22Rv1 (cell line): ENCODE data around the gene EVPL.

Experiments used
- H3K27ac ChIP-seq: fragments of 450-650 bp; 2 replicates; pipeline ENCODE4 v1.5.1; 2017
- ZFX ChIP-seq: fragments of 450-650 bp; IDR thresholded peaks from 2 replicates; pipeline ENCODE4 v1.6.1; 2017; ENCODE audit warnings: antibody characterized with exemption, borderline replicate concordance
- TF ChIP-seq, protein P1 (sequence below): fragments of 450-650 bp; IDR thresholded peaks from 2 replicates; pipeline ENCODE4 v1.5.1; 2017; ENCODE audit warnings: mild to moderate bottlenecking

EVPL gene

DNA sequence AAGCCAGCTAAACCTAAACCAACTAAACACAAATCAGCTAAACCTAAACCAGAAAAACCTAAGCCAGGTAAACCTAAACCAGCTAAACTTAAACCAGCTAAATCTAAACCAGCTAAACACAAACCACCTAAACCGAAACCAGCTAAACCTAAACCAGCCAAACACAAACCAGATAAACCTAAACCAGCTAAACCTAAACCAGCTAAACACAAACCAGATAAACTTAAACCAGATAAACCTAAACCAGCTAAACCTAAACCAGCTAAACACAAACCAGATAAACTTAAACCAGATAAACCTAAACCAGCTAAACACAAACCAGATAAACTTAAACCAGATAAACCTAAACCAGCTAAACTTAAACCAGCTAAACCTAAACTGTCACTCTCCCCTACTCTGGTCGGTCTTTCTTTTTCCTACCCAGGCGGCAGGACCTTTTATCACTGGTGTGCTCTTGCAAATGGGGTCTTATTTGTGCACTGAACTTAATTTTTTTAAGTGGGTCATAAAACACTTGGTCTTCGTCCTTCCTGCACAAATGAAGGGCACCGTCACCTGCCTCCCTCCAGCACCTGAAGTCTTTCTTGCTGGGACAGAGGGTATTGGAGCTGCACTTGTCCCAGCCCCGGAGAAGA, 7.2 kb downstream of the EVPL start:
- no peak for TF ChIP-seq ZFX
- TF ChIP-seq, protein P1, sequence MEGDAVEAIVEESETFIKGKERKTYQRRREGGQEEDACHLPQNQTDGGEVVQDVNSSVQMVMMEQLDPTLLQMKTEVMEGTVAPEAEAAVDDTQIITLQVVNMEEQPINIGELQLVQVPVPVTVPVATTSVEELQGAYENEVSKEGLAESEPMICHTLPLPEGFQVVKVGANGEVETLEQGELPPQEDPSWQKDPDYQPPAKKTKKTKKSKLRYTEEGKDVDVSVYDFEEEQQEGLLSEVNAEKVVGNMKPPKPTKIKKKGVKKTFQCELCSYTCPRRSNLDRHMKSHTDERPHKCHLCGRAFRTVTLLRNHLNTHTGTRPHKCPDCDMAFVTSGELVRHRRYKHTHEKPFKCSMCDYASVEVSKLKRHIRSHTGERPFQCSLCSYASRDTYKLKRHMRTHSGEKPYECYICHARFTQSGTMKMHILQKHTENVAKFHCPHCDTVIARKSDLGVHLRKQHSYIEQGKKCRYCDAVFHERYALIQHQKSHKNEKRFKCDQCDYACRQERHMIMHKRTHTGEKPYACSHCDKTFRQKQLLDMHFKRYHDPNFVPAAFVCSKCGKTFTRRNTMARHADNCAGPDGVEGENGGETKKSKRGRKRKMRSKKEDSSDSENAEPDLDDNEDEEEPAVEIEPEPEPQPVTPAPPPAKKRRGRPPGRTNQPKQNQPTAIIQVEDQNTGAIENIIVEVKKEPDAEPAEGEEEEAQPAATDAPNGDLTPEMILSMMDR, result no peak
- no peak overlapping the region for H3K27ac ChIP-seq

GRCh38 chr17:76018801-76019200, 8.3 kb downstream of the EVPL start:
- TF ChIP-seq, protein P1, result no peak
- TF ChIP-seq ZFX, result no peak
- H3K27ac ChIP-seq, result no peak overlapping the region

GRCh38 chr17:76018340-76018680, 8.8 kb downstream of the EVPL start:
- H3K27ac ChIP-seq, result no peak overlapping the region
- TF ChIP-seq, protein P1, result no peak
- TF ChIP-seq ZFX, result no peak

DNA sequence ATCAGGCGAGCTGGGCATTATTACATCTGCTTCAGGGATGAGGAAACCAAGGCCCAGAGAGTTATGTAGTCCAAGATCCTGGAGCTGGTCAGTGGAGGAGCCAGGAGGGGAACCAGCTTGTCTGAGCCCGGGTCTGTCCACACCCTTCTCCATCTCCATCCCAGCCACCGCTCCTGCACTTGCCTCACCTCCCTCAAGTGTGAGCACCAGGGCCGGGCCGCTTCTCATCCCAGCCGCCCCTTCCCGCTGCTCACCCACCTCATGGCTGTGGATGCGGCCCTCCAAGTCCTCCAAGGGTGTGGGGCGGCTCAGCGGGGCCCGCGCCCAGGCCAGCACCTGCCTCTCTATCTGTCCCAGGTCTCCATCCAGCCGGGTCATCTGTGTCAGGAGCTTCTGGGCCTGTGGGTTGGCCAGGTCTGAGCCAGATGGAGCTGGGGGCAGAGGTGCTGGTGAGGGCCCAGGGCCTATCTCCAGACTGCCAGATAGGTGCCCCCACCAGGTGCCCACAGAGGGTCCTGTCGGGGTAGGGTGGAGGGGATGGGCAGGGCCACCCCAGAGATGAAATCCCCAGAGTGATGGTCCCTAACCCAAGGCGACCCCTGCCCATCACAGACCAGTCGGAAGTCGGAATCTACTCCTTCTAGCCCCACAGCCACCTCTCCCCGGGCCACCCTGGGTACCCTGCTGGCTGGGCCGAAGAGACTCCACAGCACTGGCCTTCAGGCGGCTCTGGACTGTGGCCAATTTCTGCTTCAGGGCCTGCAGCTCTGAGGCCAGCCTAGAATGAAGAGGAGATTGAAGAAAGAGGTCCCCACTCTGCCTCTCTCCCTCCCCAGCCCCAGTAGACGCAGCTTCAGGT, 9.4 kb downstream of the EVPL start:
- no peak for TF ChIP-seq ZFX
- TF ChIP-seq, protein P1, result no peak
- H3K27ac ChIP-seq, result no peak overlapping the region

DNA sequence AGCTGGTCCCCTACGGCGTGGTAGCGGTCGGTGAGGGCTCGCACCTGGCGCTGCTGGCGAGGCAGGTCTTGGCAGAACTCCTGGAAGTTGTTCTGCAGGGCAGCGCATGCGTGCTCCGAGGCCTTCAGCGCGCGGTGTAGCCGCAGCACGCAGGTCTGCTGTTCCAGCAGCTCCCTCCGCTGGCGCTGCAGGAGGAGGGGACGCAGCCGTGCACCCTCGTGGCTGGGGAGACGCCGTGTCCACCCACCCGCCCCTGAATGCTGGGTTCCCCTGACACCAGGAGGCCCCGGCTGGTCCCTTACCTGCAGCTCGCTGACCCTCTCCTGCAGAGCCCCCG, 12.2 kb downstream of the EVPL start:
- TF ChIP-seq, protein P1, result no peak
- no peak for TF ChIP-seq ZFX
- no peak overlapping the region for H3K27ac ChIP-seq

DNA sequence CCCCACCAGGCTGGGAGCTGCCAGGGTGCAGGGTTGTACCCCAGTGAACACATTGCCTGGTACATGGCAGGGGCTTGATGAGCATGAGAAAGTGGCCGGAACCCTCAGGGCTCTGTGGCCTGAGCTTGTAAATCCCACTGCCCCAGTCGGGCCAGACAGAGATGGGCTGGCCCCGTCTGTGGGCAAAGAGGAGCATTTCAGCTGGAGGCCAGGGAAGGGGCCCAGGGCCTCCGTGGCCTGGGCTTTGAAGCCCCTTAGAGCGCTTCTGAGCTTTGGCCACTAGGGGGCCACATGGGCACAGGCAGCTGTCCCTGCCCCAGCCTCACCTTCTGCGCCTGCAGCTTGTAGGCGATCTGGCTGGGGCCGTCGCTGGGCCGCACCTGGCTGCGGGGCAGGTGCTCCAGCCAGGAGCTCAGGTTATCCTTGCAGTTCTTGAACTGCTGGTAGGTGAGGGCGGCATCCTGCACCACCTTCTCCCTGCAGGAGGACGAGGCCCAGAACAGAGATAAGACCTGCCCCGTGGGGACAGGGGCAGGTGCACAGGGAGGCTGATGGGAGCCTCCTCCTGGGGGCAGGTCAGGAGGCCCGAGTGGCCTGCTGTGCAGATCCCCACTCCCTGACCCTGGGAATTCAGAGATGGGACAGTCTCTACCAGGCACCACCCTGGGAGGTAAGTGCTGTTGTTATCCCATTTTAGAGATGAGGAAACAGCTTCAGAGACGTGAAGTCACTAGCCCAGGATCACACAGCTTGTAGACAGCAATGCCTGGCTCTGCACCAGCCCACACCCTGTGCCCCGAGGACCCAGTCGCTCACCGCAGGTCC, 12.8 kb downstream of the EVPL start:
- H3K27ac ChIP-seq, result no peak overlapping the region

More for the DNA sequence above, 12.8 kb downstream of the EVPL start:
- TF ChIP-seq, protein P1, result peak; percentile 98
- no peak for TF ChIP-seq ZFX
